Sigmoid colon (tissue), 7 donors: ENCODE results near the gene ADH5. TPM values are rescaled to one million over a fixed set of nuclear protein-coding genes. Genes with fewer than 3 reads are reported as not detected.
A peak's percentile ranks its signal among the peaks of the same experiment; 100 is the strongest.
"Not testable (repeated sequence)": the region's sequence is repeated elsewhere in the genome, so short reads cannot be mapped to it uniquely, and the experiment has no call there.

Source experiments
- DNase-seq: peaks from one replicate; pipeline ENCODE4 v3.0.0-alpha.2; 2019
- H3K27ac ChIP-seq, 4 donors: fragments of 200-600 bp; sonication (generic); one replicate each; pipeline ENCODE4 v1.5.1; 2016 to 2019; ENCODE audit warnings: mild to moderate bottlenecking in 1 of 4
- H3K27me3 ChIP-seq, 3 donors: fragments of 200-600 bp; sonication (generic); one replicate each; pipeline ENCODE4 v1.5.1; 2019; ENCODE audit warnings: mild to moderate bottlenecking in 1 of 3
- H3K36me3 ChIP-seq, 4 donors: fragments of 200-600 bp; sonication (generic); one replicate each; pipeline ENCODE4 v1.5.1; 2016 to 2019
- H3K4me1 ChIP-seq, 4 donors: fragments of 200-600 bp; sonication (generic); one replicate each; pipeline ENCODE4 v1.5.1; 2017 to 2019
- H3K4me3 ChIP-seq, 4 donors: fragments of 200-600 bp; sonication (generic); one replicate each; pipeline ENCODE4 v1.5.1; 2017 to 2019; ENCODE audit warnings: mild to moderate bottlenecking in 2 of 4, moderate library complexity in 1 of 4
- H3K9me3 ChIP-seq, 4 donors: fragments of 200-600 bp in 3 of 4; sonication (generic) in 3 of 4; one replicate each; pipeline versions ENCODE4 v1.5.1 to v1.6.1; 2013 to 2019
- CTCF ChIP-seq, 4 experiments: fragments of 450-650 bp in 3 of 4; fragments of 200-600 bp in 1 of 4; IDR thresholded peaks; one replicate each; pipeline ENCODE4 v1.5.1; 2016 to 2019; ENCODE audit warnings: antibody characterized with exemption in 4 of 4, mild to moderate bottlenecking in 3 of 4, moderate library complexity in 2 of 4
- EP300 ChIP-seq, 4 donors: sonication (generic); formaldehyde crosslinking; IDR thresholded peaks; one replicate each; pipeline ENCODE4 v1.6.1; 2017; ENCODE audit warnings: antibody characterized with exemption in 4 of 4
- POLR2A ChIP-seq, 2 donors: fragments of 450-650 bp; IDR thresholded peaks; one replicate each; pipeline ENCODE4 v1.6.1; 2016; ENCODE audit warnings: antibody characterized with exemption in 2 of 2, mild to moderate bottlenecking in 2 of 2, moderate library complexity in 2 of 2
- POLR2AphosphoS5 ChIP-seq, 4 donors: sonication (generic); formaldehyde crosslinking; IDR thresholded peaks; one replicate each; pipeline ENCODE4 v1.6.1; 2017; ENCODE audit warnings: antibody characterized with exemption in 4 of 4
- whole genome bisulfite sequencing, 2 donors: extraction: QIAGEN DNeasy Blood & Tissue Kit; methylation state at CpG; one replicate each; pipeline ENCODE4 v1.1.7; 2013; 5-methylcytosine and 5-hydroxymethylcytosine counted together
- intact Hi-C: fragments of 100-400 bp; cut with DNase I; formaldehyde crosslinking; loops from one replicate; pipeline ENCODE4 v1.15.1; 2023
- polyA plus RNA-seq, 3 donors: library from polyadenylated mRNA; stranded (reverse); fragments of 200-250 nt; gene quantifications; one replicate each; pipeline ENCODE4 v1.2.3, GENCODE V29; 2013
- total RNA-seq, 4 donors: library from RNA; depleted of rRNA; stranded (reverse); fragments of >200 nt; gene quantifications; one replicate each; pipeline ENCODE4 v1.1.0, GENCODE V29; 2016
- donor health status: healthy with polysubstance abuse.
- donor health status: Bipolar disorder and iron deficiency.
- donor health status: healthy.

ADH5 gene
- total and polyA plus RNA-seq, 7 donors, result 146 to 349 (median 237) TPM

GRCh38 chr4:99126376-99126775 is 37.8 kb upstream of the ADH5 start:
- H3K27me3 ChIP-seq, result no peaks in the 10 kb centered on the region
- 74 to 75% methylated on average over 1 of the region's 1 CpG for WGBS, 2 donors
- TF ChIP-seq CTCF (IDR thresholded peaks at IDR 0.05), result no peak
- no peak for TF ChIP-seq POLR2AphosphoS5 (IDR thresholded peaks at IDR 0.05)
- no peak for TF ChIP-seq EP300 (IDR thresholded peaks at IDR 0.05)
- TF ChIP-seq POLR2A (IDR thresholded peaks at IDR 0.05), result no peak
- no peaks in the 10 kb centered on the region for H3K36me3 ChIP-seq
- DNase-seq, result no peak
- intact Hi-C loops, result no loop called here
- H3K4me1 ChIP-seq, result no peaks in the 10 kb centered on the region
- no peak overlapping the region for H3K4me3 ChIP-seq
- H3K27ac ChIP-seq, result no peak overlapping the region
- no peaks in the 10 kb centered on the region for H3K9me3 ChIP-seq

- DNase-seq, result no peak
- no peaks in the 10 kb centered on the region for H3K36me3 ChIP-seq
- 92 to 95% methylated on average over 4 of the region's 4 CpGs for WGBS, 2 donors
- TF ChIP-seq CTCF (IDR thresholded peaks at IDR 0.05) (no peak), POLR2AphosphoS5 (IDR thresholded peaks at IDR 0.05) (no peak), POLR2A (IDR thresholded peaks at IDR 0.05) (no peak), EP300 (IDR thresholded peaks at IDR 0.05) (no peak)
- H3K9me3 ChIP-seq, result no peaks in the 10 kb centered on the region
- no peaks in the 10 kb centered on the region for H3K27me3 ChIP-seq
- H3K4me3 ChIP-seq, result no peak overlapping the region
- no peak overlapping the region for H3K27ac ChIP-seq
- intact Hi-C loops, result no loop called here
- no peaks in the 10 kb centered on the region for H3K4me1 ChIP-seq
Measured at GRCh38 chr4:99121008-99121407, 32.4 kb upstream of the ADH5 start.

GRCh38 chr4:99120501-99120900 is 31.9 kb upstream of the ADH5 start:
- no peak for TF ChIP-seq EP300 (IDR thresholded peaks at IDR 0.05)
- no peak for TF ChIP-seq POLR2AphosphoS5 (IDR thresholded peaks at IDR 0.05)
- TF ChIP-seq CTCF (IDR thresholded peaks at IDR 0.05), result no peak
- no peak for TF ChIP-seq POLR2A (IDR thresholded peaks at IDR 0.05)
- Histone ChIP-seq H3K4me1 (no peaks in the 10 kb centered on the region), H3K9me3 (no peaks in the 10 kb centered on the region), H3K27ac (no peak overlapping the region), H3K36me3 (no peaks in the 10 kb centered on the region), H3K4me3 (no peak overlapping the region), H3K27me3 (no peaks in the 10 kb centered on the region)
- no peak for DNase-seq
- intact Hi-C loops, result no loop called here
- WGBS, 2 donors, result 93 to 94% methylated on average over 5 of the region's 5 CpGs

GRCh38 chr4:99117876-99118693 is 29.5 kb upstream of the ADH5 start:
- Histone ChIP-seq H3K4me3 (no peak overlapping the region), H3K27me3 (no peaks in the 10 kb centered on the region), H3K36me3 (no peaks in the 10 kb centered on the region), H3K27ac (no peak overlapping the region), H3K9me3 (no peaks in the 10 kb centered on the region), H3K4me1 (peaks cover 0 to 6% (median 2%) of the 10 kb centered on the region in 4 donors)
- WGBS, 2 donors, result 37 to 60% methylated on average over 9 of the region's 9 CpGs
- intact Hi-C loops, result loop anchor here (1.0 kb wide), 2 partner anchors 287 to 345 kb away; no protein-coding TSS in a partner anchor
- TF ChIP-seq CTCF (IDR thresholded peaks at IDR 0.05) (peak in 2 of 4 experiments; percentile 14 to 22), POLR2AphosphoS5 (IDR thresholded peaks at IDR 0.05) (no peak), EP300 (IDR thresholded peaks at IDR 0.05) (no peak)
- DNase-seq, result no peak

- H3K4me1 ChIP-seq, H3K27me3 ChIP-seq, intact Hi-C loops, DNase-seq, H3K9me3 ChIP-seq, H3K4me3 ChIP-seq, H3K27ac ChIP-seq, H3K36me3 ChIP-seq: not testable (repeated sequence)
- WGBS, 2 donors, result 89 to 91% methylated on average over 29 of the region's 29 CpGs
Measured at GRCh38 chr4:99117122-99117841, 28.7 kb upstream of the ADH5 start.

- H3K4me3 ChIP-seq, intact Hi-C loops, H3K4me1 ChIP-seq, H3K27ac ChIP-seq, DNase-seq, H3K27me3 ChIP-seq, H3K9me3 ChIP-seq, H3K36me3 ChIP-seq: not testable (repeated sequence)
- WGBS, 2 donors, result 94 to 97% methylated on average over 12 of the region's 12 CpGs
Measured at GRCh38 chr4:99109286-99109685, 20.7 kb upstream of the ADH5 start.
